H1 (cell line): ENCODE measurements around the gene ARHGEF16.

Experiments used
- CTCF ChIP-seq, 3 experiments: IDR thresholded peaks; 1 replicate in 2 of 3; 2 replicates in 1 of 3; pipeline versions ENCODE4 v1.5.1 to v1.6.1; 2011; ENCODE audit warnings: low read length in 3 of 3, mild to moderate bottlenecking in 3 of 3, inconsistent platforms in 2 of 3, low read depth in 1 of 3, moderate library complexity in 1 of 3; ENCODE audit not compliant: insufficient read depth in 1 of 3; ENCODE audit errors: control extremely low read depth in 1 of 3
- MAFK ChIP-seq: IDR thresholded peaks from 2 replicates; pipeline ENCODE4 v1.6.1; 2012; ENCODE audit warnings: low read depth, mild to moderate bottlenecking, improper control_type of control experiment, low read length
- MAX ChIP-seq: IDR thresholded peaks from 2 replicates; pipeline ENCODE4 v1.6.1; 2012; ENCODE audit warnings: inconsistent platforms
- POLR2A ChIP-seq, 2 experiments: IDR thresholded peaks; 1 replicate in 1 of 2; 2 replicates in 1 of 2; pipeline ENCODE4 v1.6.1; 2011; ENCODE audit warnings: low read depth in 2 of 2, low read length in 2 of 2, mild to moderate bottlenecking in 2 of 2; ENCODE audit errors: control extremely low read depth in 1 of 2
- RAD21 ChIP-seq, 2 experiments: IDR thresholded peaks in 1 of 2; conservative IDR thresholded peaks in 1 of 2; 2 replicates each; pipeline ENCODE4 v1.6.1; 2011; ENCODE audit warnings: low read depth in 2 of 2, low read length in 2 of 2, improper control_type of control experiment in 1 of 2, inconsistent platforms in 1 of 2, mild to moderate bottlenecking in 1 of 2, moderate library complexity in 1 of 2
- ZNF274 ChIP-seq: IDR thresholded peaks from 2 replicates; pipeline ENCODE4 v1.7.0; 2012; ENCODE audit warnings: low read length, borderline replicate concordance; ENCODE audit errors: extremely low read depth

DNA sequence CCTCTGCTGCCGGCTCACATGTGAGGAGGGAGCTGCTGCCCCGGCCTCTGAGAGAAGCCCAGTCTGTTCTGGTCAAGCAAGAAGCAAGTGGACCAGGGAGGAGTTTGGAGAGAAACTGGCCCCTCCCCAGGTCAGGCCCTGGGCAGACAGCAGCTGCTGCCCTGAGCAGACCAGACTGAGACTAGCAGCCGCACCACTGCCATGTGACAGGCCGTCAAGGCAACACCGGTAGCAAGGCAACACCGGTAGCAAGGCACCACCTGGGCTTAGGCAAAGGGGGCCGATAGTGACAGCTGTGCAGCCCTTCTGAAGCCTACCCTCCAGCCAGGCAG lies 50.3 kb downstream of the ARHGEF16 start:
- TF ChIP-seq POLR2A (IDR thresholded peaks at IDR 0.05; ENCODE audit: control extremely low read depth in 1 of 2, low read depth in 2 of 2, low read length in 2 of 2) (no peak), MAX (no peak), CTCF (IDR thresholded peaks at IDR 0.05; ENCODE audit: control extremely low read depth in 1 of 3, insufficient read depth in 1 of 3, low read depth in 1 of 3, low read length in 3 of 3) (no peak), MAFK (no peak), RAD21 (IDR thresholded peaks at IDR 0.05 in 1 of 2, conservative IDR thresholded peaks at IDR 0.05 in 1 of 2; ENCODE audit: low read depth in 2 of 2, low read length in 2 of 2) (no peak), ZNF274 (no peak)
